GM12873 (cell line): ENCODE results near the gene TMEM97.

Experiments used
- TF ChIP-seq, protein P1 (sequence below): IDR thresholded peaks from 2 replicates; pipeline ENCODE4 v1.5.1; 2012; ENCODE audit warnings: low read depth, mild to moderate bottlenecking, moderate library complexity, low read length, control low read depth; ENCODE audit not compliant: insufficient read depth; ENCODE audit errors: missing control alignments

The TMEM97 gene

GRCh38 chr17:28318759-28319597 lies at the start of gene TMEM97:
TMEM97 (plus strand) TSS chr17:28319200; CDS start chr17:28319240, 40 bp downstream.
- TF ChIP-seq, protein P1, sequence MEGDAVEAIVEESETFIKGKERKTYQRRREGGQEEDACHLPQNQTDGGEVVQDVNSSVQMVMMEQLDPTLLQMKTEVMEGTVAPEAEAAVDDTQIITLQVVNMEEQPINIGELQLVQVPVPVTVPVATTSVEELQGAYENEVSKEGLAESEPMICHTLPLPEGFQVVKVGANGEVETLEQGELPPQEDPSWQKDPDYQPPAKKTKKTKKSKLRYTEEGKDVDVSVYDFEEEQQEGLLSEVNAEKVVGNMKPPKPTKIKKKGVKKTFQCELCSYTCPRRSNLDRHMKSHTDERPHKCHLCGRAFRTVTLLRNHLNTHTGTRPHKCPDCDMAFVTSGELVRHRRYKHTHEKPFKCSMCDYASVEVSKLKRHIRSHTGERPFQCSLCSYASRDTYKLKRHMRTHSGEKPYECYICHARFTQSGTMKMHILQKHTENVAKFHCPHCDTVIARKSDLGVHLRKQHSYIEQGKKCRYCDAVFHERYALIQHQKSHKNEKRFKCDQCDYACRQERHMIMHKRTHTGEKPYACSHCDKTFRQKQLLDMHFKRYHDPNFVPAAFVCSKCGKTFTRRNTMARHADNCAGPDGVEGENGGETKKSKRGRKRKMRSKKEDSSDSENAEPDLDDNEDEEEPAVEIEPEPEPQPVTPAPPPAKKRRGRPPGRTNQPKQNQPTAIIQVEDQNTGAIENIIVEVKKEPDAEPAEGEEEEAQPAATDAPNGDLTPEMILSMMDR, result peak; percentile 1

- TF ChIP-seq, protein P1, result no peak
Measured at GRCh38 chr17:28270055-28270454, 48.9 kb upstream of the TMEM97 start.

GRCh38 chr17:28270926-28271325 lies 48.1 kb upstream of the TMEM97 start:
- TF ChIP-seq, protein P1, result no peak

DNA sequence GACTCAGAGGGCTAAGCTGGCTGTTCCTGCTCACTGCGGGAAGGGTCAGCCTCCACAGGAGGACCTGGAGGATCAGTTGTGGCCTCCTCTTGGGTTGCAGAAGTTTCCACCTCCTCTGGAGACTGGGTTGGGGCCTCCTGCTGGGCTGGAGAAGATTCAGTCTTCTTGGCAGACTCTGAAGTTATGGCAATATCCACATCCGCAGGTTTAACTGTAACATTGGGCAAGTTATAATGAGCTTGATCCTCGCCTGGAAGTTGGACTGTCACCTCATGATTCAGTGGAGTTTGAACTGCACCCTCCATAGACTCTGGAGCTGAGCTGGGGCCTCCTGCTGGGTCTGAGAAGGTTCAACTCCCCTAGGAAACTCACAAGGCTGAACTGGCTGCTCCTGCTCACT lies 47.6 kb upstream of the TMEM97 start:
- TF ChIP-seq, protein P1, result no peak

DNA sequence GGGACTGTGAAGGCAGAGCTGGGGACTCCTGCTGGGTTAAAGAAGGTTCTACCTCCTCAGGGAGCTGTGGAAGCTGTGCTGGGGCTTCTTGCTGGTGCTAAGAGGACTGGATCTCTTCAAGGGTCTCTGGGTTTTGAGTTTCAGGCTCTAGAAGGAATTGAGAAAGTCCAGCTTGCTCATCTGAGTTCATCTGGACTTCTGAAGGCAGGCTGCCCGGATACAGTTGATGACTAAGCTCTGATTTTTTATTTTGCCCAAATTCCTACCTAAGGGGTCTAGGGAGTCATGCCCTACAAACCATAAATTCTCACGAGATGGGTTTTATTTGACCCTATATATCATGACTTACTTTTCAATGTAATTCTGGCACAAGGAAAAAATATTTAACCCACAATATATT lies 46.8 kb upstream of the TMEM97 start:
- TF ChIP-seq, protein P1, result no peak

GRCh38 chr17:28274591-28275265 lies 44.3 kb upstream of the TMEM97 start:
- TF ChIP-seq, protein P1, result no peak

GRCh38 chr17:28276011-28276410 lies 43.0 kb upstream of the TMEM97 start:
- TF ChIP-seq, protein P1, result no peak
